Measurements from ENCODE around the gene KIF26A.

GRCh38 chr14:104129556-104129955 lies 8.8 kb upstream of the KIF26A start:
- TF ChIP-seq POLR2A (IDR thresholded peaks at IDR 0.05; ENCODE audit: low read depth) (no peak), EP300 (IDR thresholded peaks at IDR 0.05) (no peak)
- TF ChIP-seq, protein P1, sequence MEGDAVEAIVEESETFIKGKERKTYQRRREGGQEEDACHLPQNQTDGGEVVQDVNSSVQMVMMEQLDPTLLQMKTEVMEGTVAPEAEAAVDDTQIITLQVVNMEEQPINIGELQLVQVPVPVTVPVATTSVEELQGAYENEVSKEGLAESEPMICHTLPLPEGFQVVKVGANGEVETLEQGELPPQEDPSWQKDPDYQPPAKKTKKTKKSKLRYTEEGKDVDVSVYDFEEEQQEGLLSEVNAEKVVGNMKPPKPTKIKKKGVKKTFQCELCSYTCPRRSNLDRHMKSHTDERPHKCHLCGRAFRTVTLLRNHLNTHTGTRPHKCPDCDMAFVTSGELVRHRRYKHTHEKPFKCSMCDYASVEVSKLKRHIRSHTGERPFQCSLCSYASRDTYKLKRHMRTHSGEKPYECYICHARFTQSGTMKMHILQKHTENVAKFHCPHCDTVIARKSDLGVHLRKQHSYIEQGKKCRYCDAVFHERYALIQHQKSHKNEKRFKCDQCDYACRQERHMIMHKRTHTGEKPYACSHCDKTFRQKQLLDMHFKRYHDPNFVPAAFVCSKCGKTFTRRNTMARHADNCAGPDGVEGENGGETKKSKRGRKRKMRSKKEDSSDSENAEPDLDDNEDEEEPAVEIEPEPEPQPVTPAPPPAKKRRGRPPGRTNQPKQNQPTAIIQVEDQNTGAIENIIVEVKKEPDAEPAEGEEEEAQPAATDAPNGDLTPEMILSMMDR (IDR thresholded peaks at IDR 0.05), result no peak

Data from esophagus muscularis mucosa (tissue), 4 donors.